ENCODE measurements around the gene RNPEPL1.
A peak's percentile ranks its signal among the peaks of the same experiment; 100 is the strongest.

Gene RNPEPL1

DNA sequence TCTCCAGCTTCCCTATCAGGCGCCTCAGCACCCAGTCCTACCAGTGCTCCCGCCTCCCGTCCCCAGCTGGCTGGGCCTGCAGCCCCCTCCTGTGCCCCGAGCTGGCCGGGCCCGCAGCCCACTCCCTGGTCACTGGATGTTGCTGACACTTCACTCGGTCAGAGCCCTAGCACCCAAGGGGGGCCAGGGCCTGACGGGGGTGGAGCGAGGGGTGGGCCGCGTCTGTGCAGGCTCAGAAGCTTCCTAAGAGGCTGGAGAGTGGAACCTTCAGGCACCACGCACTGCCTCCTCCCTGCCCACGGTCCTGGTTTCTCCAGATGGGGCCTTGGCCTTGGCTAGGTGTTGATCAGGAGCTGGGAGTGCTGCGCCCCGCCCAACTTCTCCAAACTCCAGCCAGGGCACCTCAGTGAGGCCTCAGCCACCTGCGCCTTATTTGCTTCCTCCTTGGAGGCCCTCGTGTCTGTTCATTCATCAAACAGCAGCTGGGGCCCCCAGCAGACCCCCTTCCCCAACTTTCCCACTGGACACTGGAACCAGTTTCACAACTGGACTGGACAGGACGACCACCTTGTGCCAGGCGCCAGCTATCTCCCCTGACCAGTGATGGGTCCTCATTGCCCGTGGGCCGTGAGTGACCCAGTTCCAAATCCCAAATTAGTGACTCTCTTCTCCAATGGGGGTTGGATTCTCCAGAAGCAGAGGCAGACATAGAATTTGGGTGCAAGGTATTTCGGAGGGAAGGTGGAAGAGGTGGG, 35.0 kb downstream of the RNPEPL1 start:
- Histone ChIP-seq H3K9me3 (replicated peaks; ENCODE audit: insufficient read depth, low read length) (no peaks in the 10 kb centered on the region), H3F3A (ENCODE audit: insufficient read depth, low read length) (no peaks in the 10 kb centered on the region), H3K4me2 (ENCODE audit: low read depth, low read length) (no peak overlapping the region), H2AFZ (ENCODE audit: low read length) (no peak overlapping the region), H3K9ac (ENCODE audit: low read length) (no peak overlapping the region), H4K20me1 (ENCODE audit: insufficient read depth, low read length) (no peaks in the 10 kb centered on the region), H3K4me3 (ENCODE audit: low read length) (no peak overlapping the region), H3K4me1 (ENCODE audit: low read length) (no peaks in the 10 kb centered on the region), H3K79me2 (ENCODE audit: low read length) (no peaks in the 10 kb centered on the region), H3K9me2 (replicated peaks; ENCODE audit: insufficient read depth, low read length) (no peaks in the 10 kb centered on the region), H3K27me3 (replicated peaks; ENCODE audit: insufficient read depth, low read length) (no peaks in the 10 kb centered on the region), H3K27ac (ENCODE audit: low read length) (no peak overlapping the region), H3K36me3 (replicated peaks; ENCODE audit: insufficient read depth, low read length) (no peaks in the 10 kb centered on the region)
- TF ChIP-seq EZH2phosphoT487 (IDR thresholded peaks at IDR 0.05; ENCODE audit: low read length), result no peak
- TF ChIP-seq EZH2 (optimal IDR thresholded peaks at IDR 0.05; ENCODE audit: low read depth, low read length), result no peak
- no peak for DNase-seq

DNA sequence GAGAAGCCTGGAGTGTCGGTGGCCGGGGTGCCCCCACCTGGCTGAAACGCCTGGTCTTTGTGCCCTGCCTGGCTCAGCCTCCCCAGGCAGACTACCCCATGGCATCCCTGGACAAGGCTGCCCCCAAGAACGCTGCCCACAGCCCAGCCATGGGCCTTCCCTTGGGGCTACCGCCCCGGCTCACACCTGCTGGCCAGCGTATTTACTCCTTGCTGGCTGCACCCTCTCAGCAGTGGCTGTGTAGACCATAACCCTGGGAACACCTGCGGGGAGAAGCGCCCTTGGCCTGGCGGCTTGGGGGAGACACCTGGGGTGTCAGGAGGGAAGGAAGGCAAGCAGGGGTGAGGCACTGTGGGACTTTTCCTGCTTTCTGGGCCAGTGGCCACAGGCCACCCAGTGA, 35.6 kb downstream of the RNPEPL1 start:
- Histone ChIP-seq H4K20me1 (ENCODE audit: insufficient read depth, low read length) (no peaks in the 10 kb centered on the region), H3K9ac (ENCODE audit: low read length) (no peak overlapping the region), H3K4me3 (ENCODE audit: low read length) (no peak overlapping the region), H2AFZ (ENCODE audit: low read length) (no peak overlapping the region), H3K36me3 (replicated peaks; ENCODE audit: insufficient read depth, low read length) (no peaks in the 10 kb centered on the region), H3K4me1 (ENCODE audit: low read length) (no peaks in the 10 kb centered on the region), H3K4me2 (ENCODE audit: low read depth, low read length) (no peak overlapping the region), H3K27ac (ENCODE audit: low read length) (no peak overlapping the region), H3K9me3 (replicated peaks; ENCODE audit: insufficient read depth, low read length) (no peaks in the 10 kb centered on the region), H3F3A (ENCODE audit: insufficient read depth, low read length) (no peaks in the 10 kb centered on the region), H3K9me2 (replicated peaks; ENCODE audit: insufficient read depth, low read length) (no peaks in the 10 kb centered on the region), H3K27me3 (replicated peaks; ENCODE audit: insufficient read depth, low read length) (no peaks in the 10 kb centered on the region), H3K79me2 (ENCODE audit: low read length) (no peaks in the 10 kb centered on the region)
- no peak for DNase-seq
- TF ChIP-seq EZH2phosphoT487 (IDR thresholded peaks at IDR 0.05; ENCODE audit: low read length), result no peak
- TF ChIP-seq, protein P1, sequence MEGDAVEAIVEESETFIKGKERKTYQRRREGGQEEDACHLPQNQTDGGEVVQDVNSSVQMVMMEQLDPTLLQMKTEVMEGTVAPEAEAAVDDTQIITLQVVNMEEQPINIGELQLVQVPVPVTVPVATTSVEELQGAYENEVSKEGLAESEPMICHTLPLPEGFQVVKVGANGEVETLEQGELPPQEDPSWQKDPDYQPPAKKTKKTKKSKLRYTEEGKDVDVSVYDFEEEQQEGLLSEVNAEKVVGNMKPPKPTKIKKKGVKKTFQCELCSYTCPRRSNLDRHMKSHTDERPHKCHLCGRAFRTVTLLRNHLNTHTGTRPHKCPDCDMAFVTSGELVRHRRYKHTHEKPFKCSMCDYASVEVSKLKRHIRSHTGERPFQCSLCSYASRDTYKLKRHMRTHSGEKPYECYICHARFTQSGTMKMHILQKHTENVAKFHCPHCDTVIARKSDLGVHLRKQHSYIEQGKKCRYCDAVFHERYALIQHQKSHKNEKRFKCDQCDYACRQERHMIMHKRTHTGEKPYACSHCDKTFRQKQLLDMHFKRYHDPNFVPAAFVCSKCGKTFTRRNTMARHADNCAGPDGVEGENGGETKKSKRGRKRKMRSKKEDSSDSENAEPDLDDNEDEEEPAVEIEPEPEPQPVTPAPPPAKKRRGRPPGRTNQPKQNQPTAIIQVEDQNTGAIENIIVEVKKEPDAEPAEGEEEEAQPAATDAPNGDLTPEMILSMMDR (IDR thresholded peaks at IDR 0.05; ENCODE audit: low read length), result no peak
- TF ChIP-seq EZH2 (optimal IDR thresholded peaks at IDR 0.05; ENCODE audit: low read depth, low read length), result no peak

DNA sequence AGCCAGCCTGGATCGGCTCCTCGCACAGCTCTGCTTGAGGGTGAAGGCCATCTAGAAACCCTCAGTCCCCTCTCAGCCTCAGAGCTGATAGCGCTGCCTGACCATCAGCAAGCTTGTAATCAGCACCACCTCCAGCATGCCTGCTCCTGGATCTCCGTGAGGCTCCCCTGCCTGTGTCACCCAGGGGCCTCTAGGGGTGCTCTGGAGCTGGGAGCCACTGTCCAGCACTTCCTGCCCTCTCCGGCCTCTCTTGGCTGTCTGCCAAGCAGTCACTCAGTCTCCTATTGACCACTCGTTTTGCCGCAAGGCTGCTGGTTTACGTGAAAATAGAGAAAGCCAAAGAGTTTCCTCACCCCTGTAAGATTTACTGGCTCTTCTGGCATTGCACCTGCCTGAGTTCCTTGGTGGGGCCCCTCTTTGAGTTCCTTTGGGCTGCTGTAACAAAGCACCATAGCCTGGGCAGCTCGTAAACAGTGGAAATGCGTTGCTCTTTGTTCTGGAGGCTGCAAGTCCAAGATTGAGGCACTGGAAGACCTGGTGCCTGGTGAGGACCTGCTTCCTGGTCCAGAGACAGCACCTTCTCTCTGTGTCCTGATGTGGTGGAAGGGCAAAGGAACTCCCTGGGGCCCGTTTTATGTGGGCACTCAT, 36.1 kb downstream of the RNPEPL1 start:
- no peak overlapping the region for H3K4me3 ChIP-seq (ENCODE audit: low read length)
- no peaks in the 10 kb centered on the region for H3K79me2 ChIP-seq (ENCODE audit: low read length)
- no peaks in the 10 kb centered on the region for H3K36me3 ChIP-seq (replicated peaks; ENCODE audit: insufficient read depth, low read length)
- DNase-seq, result no peak
- no peak overlapping the region for H3K4me2 ChIP-seq (ENCODE audit: low read depth, low read length)
- no peaks in the 10 kb centered on the region for H4K20me1 ChIP-seq (ENCODE audit: insufficient read depth, low read length)
- no peaks in the 10 kb centered on the region for H3K4me1 ChIP-seq (ENCODE audit: low read length)
- H3F3A ChIP-seq (ENCODE audit: insufficient read depth, low read length), result no peaks in the 10 kb centered on the region
- no peak overlapping the region for H2AFZ ChIP-seq (ENCODE audit: low read length)
- no peak for TF ChIP-seq EZH2phosphoT487 (IDR thresholded peaks at IDR 0.05; ENCODE audit: low read length)
- TF ChIP-seq, protein P1 (IDR thresholded peaks at IDR 0.05; ENCODE audit: low read length), result peak; percentile 32
- no peak overlapping the region for H3K9ac ChIP-seq (ENCODE audit: low read length)
- H3K27ac ChIP-seq (ENCODE audit: low read length), result no peak overlapping the region
- no peaks in the 10 kb centered on the region for H3K9me3 ChIP-seq (replicated peaks; ENCODE audit: insufficient read depth, low read length)
- H3K27me3 ChIP-seq (replicated peaks; ENCODE audit: insufficient read depth, low read length), result no peaks in the 10 kb centered on the region
- H3K9me2 ChIP-seq (replicated peaks; ENCODE audit: insufficient read depth, low read length), result no peaks in the 10 kb centered on the region

Data from MM.1S (cell line).